H9 (cell line): ENCODE measurements around the gene TAF4B. TPM values are rescaled to one million over a fixed set of nuclear protein-coding genes. Genes with fewer than 3 reads are reported as not detected.
A peak's percentile ranks its signal among the peaks of the same experiment; 100 is the strongest.

Experiments used
- DNase-seq: peaks from one replicate; pipeline ENCODE4 v3.0.0-alpha.2; 2017
- H2AFZ ChIP-seq: one replicate; pipeline ENCODE4 v1.6.1; 2013; ENCODE audit warnings: mild to moderate bottlenecking, low read length, control low read depth, moderate library complexity
- H2AK5ac ChIP-seq: 2 replicates; pipeline ENCODE4 v1.6.1; 2013; ENCODE audit warnings: low read length, control low read depth, mixed read lengths; ENCODE audit not compliant: insufficient read length
- H2BK120ac ChIP-seq: one replicate; pipeline ENCODE4 v1.6.1; 2013; ENCODE audit warnings: low read depth, mild to moderate bottlenecking, low read length, control low read depth, inconsistent platforms; ENCODE audit not compliant: poor library complexity, severe bottlenecking
- H2BK12ac ChIP-seq: 2 replicates; pipeline ENCODE4 v1.6.1; 2013; ENCODE audit warnings: low read length, control low read depth, mixed read lengths, low read depth; ENCODE audit not compliant: insufficient read length
- H2BK15ac ChIP-seq: 2 replicates; pipeline ENCODE4 v1.6.1; 2013; ENCODE audit warnings: low read depth, low read length, control low read depth
- H2BK20ac ChIP-seq: one replicate; pipeline ENCODE4 v1.6.1; 2013; ENCODE audit warnings: low read depth, mild to moderate bottlenecking, low read length, control low read depth, inconsistent platforms; ENCODE audit not compliant: poor library complexity, severe bottlenecking
- H2BK5ac ChIP-seq: 2 replicates; pipeline ENCODE4 v1.6.1; 2013; ENCODE audit warnings: low read length, control low read depth, mixed read lengths; ENCODE audit not compliant: insufficient read length
- H3K14ac ChIP-seq: 2 replicates; pipeline ENCODE4 v1.6.1; 2013; ENCODE audit warnings: low read length, control low read depth; ENCODE audit not compliant: insufficient read depth
- H3K18ac ChIP-seq: 2 replicates; pipeline ENCODE4 v1.6.1; 2013; ENCODE audit warnings: low read depth, mild to moderate bottlenecking, mixed read lengths, low read length, control low read depth; ENCODE audit not compliant: insufficient read length
- H3K23ac ChIP-seq: 2 replicates; pipeline ENCODE4 v1.6.1; 2013; ENCODE audit warnings: low read length, control low read depth, mixed read lengths, low read depth; ENCODE audit not compliant: insufficient read length
- H3K23me2 ChIP-seq: 2 replicates; pipeline ENCODE4 v1.6.1; 2013; ENCODE audit warnings: low read depth, mild to moderate bottlenecking, mixed read lengths, low read length, control low read depth; ENCODE audit not compliant: insufficient read length, poor library complexity, severe bottlenecking
- H3K27ac ChIP-seq: 2 replicates; pipeline ENCODE4 v1.5.1; 2013; ENCODE audit warnings: low read length, control low read depth, mixed read lengths, low read depth; ENCODE audit not compliant: insufficient read length
- H3K27me3 ChIP-seq: 2 replicates; pipeline ENCODE4 v1.6.1; 2013; ENCODE audit warnings: low read length, control low read depth, inconsistent platforms; ENCODE audit not compliant: insufficient read depth
- H3K4ac ChIP-seq: 2 replicates; pipeline ENCODE4 v1.6.1; 2013; ENCODE audit warnings: low read depth, mild to moderate bottlenecking, control low read depth, inconsistent platforms, low read length, moderate library complexity
- H3K4me1 ChIP-seq: 2 replicates; pipeline ENCODE4 v1.6.1; 2013; ENCODE audit warnings: low read length, control low read depth, inconsistent platforms; ENCODE audit not compliant: insufficient read depth
- H3K4me2 ChIP-seq: 2 replicates; pipeline ENCODE4 v1.6.1; 2013; ENCODE audit warnings: low read length, control low read depth, mixed read lengths; ENCODE audit not compliant: insufficient read length, insufficient read depth
- H3K56ac ChIP-seq: 2 replicates; pipeline ENCODE4 v1.6.1; 2013; ENCODE audit warnings: low read depth, mild to moderate bottlenecking, mixed read lengths, low read length, control low read depth; ENCODE audit not compliant: insufficient read length
- H3K79me1 ChIP-seq: 2 replicates; pipeline ENCODE4 v1.6.1; 2013; ENCODE audit warnings: low read depth, mild to moderate bottlenecking, moderate library complexity, low read length, control low read depth, inconsistent platforms; ENCODE audit not compliant: insufficient read depth, poor library complexity, severe bottlenecking
- H3K79me2 ChIP-seq: 2 replicates; pipeline ENCODE4 v1.6.1; 2013; ENCODE audit warnings: low read length, control low read depth, inconsistent platforms; ENCODE audit not compliant: insufficient read depth
- H3K9ac ChIP-seq: 2 replicates; pipeline ENCODE4 v1.6.1; 2013; ENCODE audit warnings: low read length, control low read depth, mixed read lengths; ENCODE audit not compliant: insufficient read length; ENCODE audit errors: extremely low read depth
- H3K9me3 ChIP-seq: one replicate; pipeline ENCODE4 v1.6.1; 2013; ENCODE audit warnings: low read depth, low read length, inconsistent platforms; ENCODE audit not compliant: control insufficient read depth
- H3T11ph ChIP-seq: one replicate; pipeline ENCODE4 v1.6.1; 2013; ENCODE audit warnings: mild to moderate bottlenecking, low read length, control low read depth, inconsistent platforms
- H4K20me1 ChIP-seq: one replicate; pipeline ENCODE4 v1.6.1; 2013; ENCODE audit not compliant: control insufficient read depth, insufficient read length, insufficient read depth
- H4K5ac ChIP-seq: 2 replicates; pipeline ENCODE4 v1.6.1; 2013; ENCODE audit warnings: low read depth, mild to moderate bottlenecking, mixed read lengths, low read length, control low read depth; ENCODE audit not compliant: insufficient read length
- H4K8ac ChIP-seq: replicated peaks from 2 replicates; pipeline ENCODE4 v1.6.1; 2013; ENCODE audit warnings: low read length, control low read depth, mixed read lengths, low read depth; ENCODE audit not compliant: insufficient read length
- H4K91ac ChIP-seq: 2 replicates; pipeline ENCODE4 v1.6.1; 2013; ENCODE audit warnings: low read depth, mild to moderate bottlenecking, moderate library complexity, mixed read lengths, low read length, control low read depth; ENCODE audit not compliant: insufficient read length
- H3K27ac Mint-ChIP-seq, 3 experiments: 2 replicates in 2 of 3; 3 replicates in 1 of 3; pipeline ENCODE4 v1.8.0; 2020 to 2021; ENCODE audit warnings: mixed read lengths in 3 of 3, mild to moderate bottlenecking in 1 of 3, moderate library complexity in 1 of 3
- H3K27me3 Mint-ChIP-seq: 2 replicates; pipeline ENCODE4 v1.8.0; 2021; ENCODE audit warnings: low read depth, mild to moderate bottlenecking, moderate library complexity, mixed read lengths
- H3K36me3 Mint-ChIP-seq, 3 experiments: 2 replicates in 2 of 3; 3 replicates in 1 of 3; pipeline ENCODE4 v1.8.0; 2020 to 2021; ENCODE audit warnings: low read depth in 3 of 3, mixed read lengths in 3 of 3; ENCODE audit not compliant: insufficient read depth in 1 of 3
- H3K4me1 Mint-ChIP-seq, 2 experiments: 2 replicates each; pipeline ENCODE4 v1.8.0; 2020; ENCODE audit warnings: mixed read lengths in 2 of 2
- H3K4me3 Mint-ChIP-seq, 2 experiments: 2 replicates in 1 of 2; 3 replicates in 1 of 2; pipeline ENCODE4 v1.8.0; 2020 to 2021; ENCODE audit warnings: mild to moderate bottlenecking in 2 of 2, mixed read lengths in 2 of 2, moderate library complexity in 1 of 2
- H3K9me3 Mint-ChIP-seq, 2 experiments: 2 replicates in 1 of 2; 3 replicates in 1 of 2; pipeline ENCODE4 v1.8.0; 2020; ENCODE audit warnings: mild to moderate bottlenecking in 2 of 2, mixed read lengths in 2 of 2, moderate library complexity in 1 of 2
- WGBS: extraction: QIAGEN DNeasy Blood & Tissue Kit; methylation state at CpG from one replicate; pipeline ENCODE4 v1.1.7; 2013; ENCODE audit warnings: missing lambda C conversion rate, low lambda C conversion rate, mixed read lengths; ENCODE audit not compliant: insufficient read length; ENCODE audit errors: extremely low coverage; 5-methylcytosine and 5-hydroxymethylcytosine counted together
- total RNA-seq: library from RNA; stranded (reverse); gene quantifications from 2 replicates; pipeline ENCODE4 v1.2.1, GENCODE V29; 2021
- TF ChIP-seq, protein P1 (sequence below): fragments of 200-600 bp; sonication (generic); conservative IDR thresholded peaks from 3 replicates; pipeline ENCODE4 v1.8.0; 2021; ENCODE audit warnings: antibody characterized with exemption, mild to moderate bottlenecking

The TAF4B gene
- total RNA-seq, 1 experiment from 2014 or later, result 19.8 TPM

DNA sequence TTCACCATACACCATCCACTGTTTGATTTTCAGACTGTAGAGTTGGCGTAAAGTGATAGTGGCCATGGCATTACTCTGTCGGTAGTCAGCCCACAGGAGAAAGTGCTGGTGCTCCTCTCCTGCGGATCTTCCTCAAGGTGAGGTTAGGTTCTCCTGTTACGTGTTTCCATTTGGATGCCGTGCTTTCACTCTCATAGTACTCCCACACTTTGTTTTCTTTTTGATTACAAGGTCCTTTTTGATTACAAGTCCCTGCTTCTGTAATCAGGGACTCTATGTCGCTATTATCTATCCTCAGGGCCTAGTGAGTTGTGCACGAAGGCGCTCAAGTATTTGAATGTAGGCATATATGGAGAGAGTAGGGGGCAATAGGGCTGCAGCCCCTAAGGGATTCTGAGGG, 4.3 kb downstream of the TAF4B start:
- no peak for DNase-seq
- no peak overlapping the region for H3K56ac ChIP-seq
- no peak overlapping the region for H3K14ac ChIP-seq
- H4K20me1 ChIP-seq, result peaks cover 4% of the 10 kb centered on the region
- TF ChIP-seq, protein P1, sequence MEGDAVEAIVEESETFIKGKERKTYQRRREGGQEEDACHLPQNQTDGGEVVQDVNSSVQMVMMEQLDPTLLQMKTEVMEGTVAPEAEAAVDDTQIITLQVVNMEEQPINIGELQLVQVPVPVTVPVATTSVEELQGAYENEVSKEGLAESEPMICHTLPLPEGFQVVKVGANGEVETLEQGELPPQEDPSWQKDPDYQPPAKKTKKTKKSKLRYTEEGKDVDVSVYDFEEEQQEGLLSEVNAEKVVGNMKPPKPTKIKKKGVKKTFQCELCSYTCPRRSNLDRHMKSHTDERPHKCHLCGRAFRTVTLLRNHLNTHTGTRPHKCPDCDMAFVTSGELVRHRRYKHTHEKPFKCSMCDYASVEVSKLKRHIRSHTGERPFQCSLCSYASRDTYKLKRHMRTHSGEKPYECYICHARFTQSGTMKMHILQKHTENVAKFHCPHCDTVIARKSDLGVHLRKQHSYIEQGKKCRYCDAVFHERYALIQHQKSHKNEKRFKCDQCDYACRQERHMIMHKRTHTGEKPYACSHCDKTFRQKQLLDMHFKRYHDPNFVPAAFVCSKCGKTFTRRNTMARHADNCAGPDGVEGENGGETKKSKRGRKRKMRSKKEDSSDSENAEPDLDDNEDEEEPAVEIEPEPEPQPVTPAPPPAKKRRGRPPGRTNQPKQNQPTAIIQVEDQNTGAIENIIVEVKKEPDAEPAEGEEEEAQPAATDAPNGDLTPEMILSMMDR, result no peak
- no peak overlapping the region for H4K5ac ChIP-seq
- H3K79me1 ChIP-seq, result peaks cover 6% of the 10 kb centered on the region
- Mint-ChIP-seq H3K4me1 (peaks cover 62% of the 10 kb centered on the region in 2 experiments), H3K4me3 (peak overlapping the region in 1 of 2 experiments; percentile 9; a peak in 1 of 5 replicates), H3K27ac (0 out of 7 replicates have a peak overlapping the region, but pooled peaks of 2 of the 3 experiments have one; percentile 7), H3K27me3 (peaks cover 4% of the 10 kb centered on the region), H3K9me3 (peaks cover 10 to 15% of the 10 kb centered on the region in 2 experiments), H3K36me3 (peaks cover 15 to 18% (median 16%) of the 10 kb centered on the region in 3 experiments)
- H2BK20ac ChIP-seq, result no peak overlapping the region
- H3K4ac ChIP-seq, result no peak overlapping the region
- peaks cover 3% of the 10 kb centered on the region; the same call in 1 of the 2 replicates for H3K4me1 ChIP-seq
- H4K8ac ChIP-seq, result no peak overlapping the region
- no peak overlapping the region for H2BK120ac ChIP-seq
- H3K4me2 ChIP-seq, result no peak overlapping the region
- peaks cover 5% of the 10 kb centered on the region for H3K23me2 ChIP-seq
- H3K23ac ChIP-seq, result no peak overlapping the region
- WGBS, result no CpG with 5 or more reads among the region's 8 CpGs
- H3K27ac ChIP-seq, result no peak overlapping the region
- no peak overlapping the region for H2AK5ac ChIP-seq
- no peak overlapping the region for H3K18ac ChIP-seq
- H2BK12ac ChIP-seq, result no peak overlapping the region
- no peak overlapping the region for H2AFZ ChIP-seq
- no peak overlapping the region for H2BK5ac ChIP-seq
- H3T11ph ChIP-seq, result no peak overlapping the region
- no peaks in the 10 kb centered on the region for H3K27me3 ChIP-seq
- no peak overlapping the region for H4K91ac ChIP-seq
- H3K79me2 ChIP-seq, result peaks cover 20% of the 10 kb centered on the region; the same call in 1 of the 2 replicates
- no peak overlapping the region for H3K9ac ChIP-seq
- no peaks in the 10 kb centered on the region for H3K9me3 ChIP-seq
- H2BK15ac ChIP-seq, result no peak overlapping the region
